BLaER1 treated with 17β-estradiol and CSF1 and Interleukin-3, amounts not matched to agents 10 nM and 100 nM (cell line): ENCODE data around the gene FKBP2.

ENCODE experiments used
- H3K27ac ChIP-seq, 11 experiments: shearing (Covaris generic); formaldehyde crosslinking; 2 replicates each; pipeline ENCODE4 v1.8.1; 2022
- H3K27me3 ChIP-seq, 11 experiments: shearing (Covaris generic); formaldehyde crosslinking; 2 replicates each; pipeline ENCODE4 v1.8.1; 2022
- H3K36me3 ChIP-seq, 11 experiments: shearing (Covaris generic); formaldehyde crosslinking; 2 replicates each; pipeline ENCODE4 v1.8.1; 2022
- H3K4me1 ChIP-seq, 10 experiments: shearing (Covaris generic); formaldehyde crosslinking; 2 replicates each; pipeline ENCODE4 v1.8.1; 2022
- H3K4me2 ChIP-seq, 11 experiments: shearing (Covaris generic); formaldehyde crosslinking; 2 replicates each; pipeline ENCODE4 v1.8.1; 2022
- H3K4me3 ChIP-seq, 10 experiments: shearing (Covaris generic); formaldehyde crosslinking; 2 replicates each; pipeline ENCODE4 v1.8.1; 2022
- H3K9ac ChIP-seq, 11 experiments: shearing (Covaris generic); formaldehyde crosslinking; 2 replicates each; pipeline ENCODE4 v1.8.1; 2022
- H3K9me3 ChIP-seq, 11 experiments: shearing (Covaris generic); formaldehyde crosslinking; replicated peaks in 1 of 11; 2 replicates each; pipeline ENCODE4 v1.8.1; 2022
- H4K20me1 ChIP-seq, 11 experiments: shearing (Covaris generic); formaldehyde crosslinking; 2 replicates each; pipeline ENCODE4 v1.8.1; 2022
- Cebpa-rat ChIP-seq, 11 experiments: shearing (Covaris generic); IDR thresholded peaks; 2 replicates each; pipeline ENCODE4 v1.8.1; 2022

FKBP2 gene

DNA sequence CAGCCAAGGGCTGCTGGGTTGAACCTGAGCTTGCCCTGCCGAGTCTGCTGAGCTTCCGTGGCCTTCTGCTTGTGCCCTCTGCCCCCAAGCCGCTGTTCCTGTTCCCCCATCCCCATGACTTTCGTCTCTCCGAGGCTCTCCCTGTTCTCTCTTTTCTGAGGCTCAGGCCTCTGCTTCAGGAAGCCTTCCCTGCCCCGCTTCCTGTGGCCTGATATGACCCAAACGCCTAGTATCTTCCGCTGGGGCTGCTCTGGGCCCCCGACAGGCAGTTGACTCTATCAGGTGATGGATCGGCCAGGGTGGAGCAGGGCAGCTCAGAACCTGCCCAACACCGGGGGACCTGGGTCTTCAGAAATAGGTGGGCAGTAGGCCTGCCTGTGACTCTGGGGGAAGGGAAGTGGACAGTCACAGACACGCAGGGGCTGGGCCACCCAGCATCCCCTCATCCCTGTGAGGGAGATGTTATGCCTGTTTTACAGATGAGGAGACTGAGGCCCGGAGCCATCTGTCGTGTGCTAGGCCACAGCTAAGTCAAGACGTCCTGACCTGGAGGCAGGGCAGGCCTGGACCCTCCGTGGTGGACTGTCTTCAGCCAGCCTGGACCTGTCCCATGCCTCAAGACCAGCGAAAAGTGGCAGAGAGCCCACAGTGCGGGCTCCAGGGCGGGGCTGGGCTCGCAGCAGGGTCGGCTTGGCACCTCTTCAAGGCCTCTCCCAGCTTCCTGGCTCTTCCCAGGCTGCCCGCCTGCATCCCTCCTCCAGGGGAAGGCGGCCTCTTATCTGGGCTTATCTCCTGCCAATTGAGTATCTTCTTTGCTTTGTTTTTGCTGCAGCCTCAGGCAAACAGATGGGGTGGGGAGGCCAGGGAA is 27.4 kb downstream of the FKBP2 start:
- Histone ChIP-seq H3K9me3 (no peaks in the 10 kb centered on the region), H3K9ac (peak overlapping the region; percentile 88 to 96 (median 92)), H3K4me3 (peak overlapping the region; percentile 68 to 82 (median 74)), H3K4me1 (peaks cover 66 to 81% (median 75%) of the 10 kb centered on the region in 10 experiments), H3K36me3 (peaks cover 9 to 46% (median 35%) of the 10 kb centered on the region in 11 experiments), H3K4me2 (peak overlapping the region; percentile 83 to 99 (median 96)), H4K20me1 (peaks cover 0 to 27% (median 0%) of the 10 kb centered on the region in 11 experiments; a peak in 4 of 22 replicates), H3K27me3 (no peaks in the 10 kb centered on the region), H3K27ac (peak overlapping the region; percentile 87 to 98 (median 96))
- no peak for TF ChIP-seq Cebpa-rat (IDR thresholded peaks at IDR 0.05)

DNA sequence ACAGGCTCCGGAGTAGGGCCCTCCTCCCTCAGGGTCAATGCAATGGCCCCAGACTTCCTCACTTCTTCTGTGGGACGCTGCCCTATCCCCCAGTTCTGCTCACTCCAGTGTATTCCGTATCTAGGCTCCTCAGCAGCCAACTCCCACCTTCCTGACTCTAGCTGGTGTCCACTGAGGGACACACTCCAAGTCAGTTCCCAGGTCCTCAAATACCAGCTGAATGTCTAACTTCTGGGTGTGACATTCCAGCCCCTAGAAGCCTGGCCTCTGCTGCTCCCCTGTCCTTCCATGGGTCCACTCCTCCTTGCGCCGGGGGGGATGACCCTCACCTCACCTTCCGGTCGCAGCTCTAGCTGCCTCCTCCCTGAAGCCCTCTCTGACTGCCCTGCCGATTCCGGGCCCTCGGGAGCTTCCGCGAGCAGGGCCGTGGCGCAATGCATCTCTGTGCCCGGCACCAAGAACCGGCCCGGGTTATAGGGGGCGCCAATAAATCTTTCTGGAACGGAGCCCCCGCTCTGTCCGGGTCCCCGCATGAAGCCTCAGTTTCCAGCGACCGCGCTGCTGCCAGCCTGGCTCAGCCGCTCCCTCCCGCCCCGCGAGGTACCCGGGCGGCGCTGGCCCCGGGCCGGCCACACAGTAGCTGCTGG is 28.1 kb downstream of the FKBP2 start:
- peak overlapping the region; percentile 68 to 82 (median 74) for H3K4me3 ChIP-seq
- peak overlapping the region; percentile 87 to 98 (median 96) for H3K27ac ChIP-seq
- TF ChIP-seq Cebpa-rat (IDR thresholded peaks at IDR 0.05), result peak in 1 of 11 experiments; percentile 9; a peak in 1 of 22 replicates
- peaks cover 62 to 74% (median 68%) of the 10 kb centered on the region in 10 experiments for H3K4me1 ChIP-seq
- peak overlapping the region; percentile 88 to 96 (median 92) for H3K9ac ChIP-seq
- H3K9me3 ChIP-seq, result no peaks in the 10 kb centered on the region
- H3K36me3 ChIP-seq, result peaks cover 1 to 45% (median 29%) of the 10 kb centered on the region in 11 experiments; a peak in 16 of 22 replicates
- peaks cover 0 to 20% (median 0%) of the 10 kb centered on the region in 11 experiments; a peak in 3 of 22 replicates for H4K20me1 ChIP-seq
- H3K27me3 ChIP-seq, result no peaks in the 10 kb centered on the region
- H3K4me2 ChIP-seq, result peak overlapping the region; percentile 83 to 99 (median 96)

DNA sequence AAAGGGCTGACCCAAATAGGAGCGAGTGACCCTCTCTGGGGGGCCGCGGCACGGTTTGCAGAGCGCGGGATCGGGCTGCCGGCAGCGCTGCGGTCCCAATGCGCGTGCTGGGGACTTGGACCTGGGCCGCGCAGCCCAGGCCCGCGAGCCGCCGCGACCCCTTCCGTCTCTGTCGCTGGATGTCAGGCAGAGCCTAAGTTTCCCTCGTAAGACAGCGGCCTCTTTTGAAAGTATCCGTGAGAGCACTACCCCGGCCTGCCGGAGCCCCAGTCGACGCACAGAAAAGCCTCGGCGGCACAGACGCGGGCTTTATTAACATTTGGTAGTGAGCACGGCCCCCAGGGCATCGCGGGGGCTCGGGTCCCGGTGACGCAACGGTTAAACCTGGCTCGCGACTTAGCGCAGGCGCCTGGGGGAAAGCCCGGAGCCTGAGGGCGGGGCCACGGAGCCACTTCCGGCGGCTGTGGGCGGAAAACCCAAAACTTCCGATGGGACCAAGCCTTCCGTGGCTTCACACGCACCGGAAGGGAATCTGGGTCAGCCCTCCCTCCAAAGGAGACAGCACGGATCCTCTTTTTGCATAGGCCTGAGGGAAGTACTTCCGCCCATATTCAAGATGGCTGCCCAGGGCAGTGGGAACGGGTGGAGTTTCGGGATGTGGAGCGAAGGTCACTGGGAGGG is 28.8 kb downstream of the FKBP2 start:
- peak in 9 of 11 experiments; percentile 28 to 92 (median 73); a peak in 15 of 22 replicates for TF ChIP-seq Cebpa-rat (IDR thresholded peaks at IDR 0.05)
- Histone ChIP-seq H4K20me1 (peaks cover 0 to 14% (median 0%) of the 10 kb centered on the region in 11 experiments; a peak in 2 of 22 replicates), H3K4me2 (peak overlapping the region; percentile 87 to 99 (median 96)), H3K4me1 (peaks cover 55 to 67% (median 61%) of the 10 kb centered on the region in 10 experiments), H3K9me3 (no peaks in the 10 kb centered on the region), H3K27me3 (no peaks in the 10 kb centered on the region), H3K36me3 (peaks cover 0 to 42% (median 23%) of the 10 kb centered on the region in 11 experiments; a peak in 13 of 22 replicates), H3K4me3 (peak overlapping the region; percentile 68 to 82 (median 74)), H3K9ac (peak overlapping the region; percentile 88 to 96 (median 92)), H3K27ac (peak overlapping the region; percentile 87 to 98 (median 96))

DNA sequence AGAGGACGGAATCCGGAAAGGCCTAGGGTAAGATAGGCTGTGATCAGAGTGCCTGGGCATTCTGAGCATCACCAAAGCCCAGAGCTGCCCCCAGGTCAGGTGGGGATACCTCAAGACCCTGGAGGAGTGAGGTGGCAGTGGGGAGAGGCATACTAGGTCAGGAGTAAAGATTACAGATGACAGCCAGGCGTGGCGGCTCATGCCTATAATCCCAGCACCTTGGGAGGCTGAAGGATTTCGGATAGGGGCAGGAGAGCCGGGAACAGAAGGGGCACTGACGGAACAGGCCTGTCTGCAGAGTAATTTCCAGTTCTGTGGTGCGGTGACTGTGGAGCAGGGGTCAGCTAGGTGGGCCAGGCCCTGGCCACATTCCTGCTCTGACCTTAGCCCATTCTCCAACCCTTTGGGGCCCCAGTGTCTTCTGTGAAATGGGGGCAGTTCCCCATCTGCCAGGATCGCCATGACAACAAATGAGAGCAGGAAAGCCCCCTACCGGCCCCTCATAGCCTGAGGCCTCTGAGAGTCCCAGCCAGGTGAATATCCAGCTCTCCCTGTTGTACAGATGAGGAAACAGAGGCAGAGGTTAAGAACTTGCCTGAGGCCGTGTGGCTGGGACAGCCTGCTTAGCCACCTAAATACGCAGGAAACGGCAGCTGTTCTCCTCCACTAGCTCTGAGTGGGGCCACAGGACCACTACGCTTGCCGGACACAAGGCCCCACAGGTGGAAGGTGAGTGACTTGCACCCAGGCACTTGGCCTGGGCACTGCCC is 34.3 kb downstream of the FKBP2 start:
- no peak overlapping the region for H3K4me3 ChIP-seq
- no peak overlapping the region for H3K27ac ChIP-seq
- H3K4me1 ChIP-seq, result peaks cover 22 to 44% (median 26%) of the 10 kb centered on the region in 10 experiments
- no peaks in the 10 kb centered on the region for H3K9me3 ChIP-seq
- peaks cover 17 to 62% (median 39%) of the 10 kb centered on the region in 11 experiments; a peak in 21 of 22 replicates for H3K36me3 ChIP-seq
- 0 out of 22 replicates have a peak overlapping the region, but pooled peaks of 1 of the 11 experiments have one; percentile 18 for H3K9ac ChIP-seq
- no peak overlapping the region for H3K4me2 ChIP-seq
- H4K20me1 ChIP-seq, result peaks cover 0 to 8% (median 0%) of the 10 kb centered on the region in 11 experiments; a peak in 2 of 22 replicates
- no peak for TF ChIP-seq Cebpa-rat (IDR thresholded peaks at IDR 0.05)
- no peaks in the 10 kb centered on the region for H3K27me3 ChIP-seq

DNA sequence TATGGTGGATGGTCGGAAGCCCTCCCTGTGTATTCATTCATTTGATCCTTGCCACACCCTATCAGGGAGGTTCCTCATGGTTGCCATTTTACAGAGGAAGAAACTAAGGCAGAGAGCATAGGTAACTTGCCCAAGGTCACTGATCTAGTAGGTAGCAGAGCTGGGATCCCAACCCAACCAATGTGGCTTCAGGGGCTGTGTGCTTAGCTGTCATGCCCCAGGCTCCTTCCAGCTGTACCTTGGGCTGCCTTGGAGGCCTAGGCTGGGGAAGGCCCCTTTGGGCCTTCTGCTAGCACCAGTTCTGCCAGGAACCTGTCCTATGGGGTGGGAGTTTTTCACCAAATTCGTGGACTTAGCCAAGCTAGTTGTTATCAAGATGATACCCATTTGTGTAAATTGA is 34.9 kb downstream of the FKBP2 start:
- Histone ChIP-seq H3K27me3 (no peaks in the 10 kb centered on the region), H3K4me3 (no peak overlapping the region), H3K27ac (no peak overlapping the region), H3K4me2 (0 out of 22 replicates have a peak overlapping the region, but pooled peaks of 1 of the 11 experiments have one; percentile 63), H4K20me1 (peaks cover 0 to 8% (median 0%) of the 10 kb centered on the region in 11 experiments; a peak in 2 of 22 replicates), H3K9me3 (no peaks in the 10 kb centered on the region), H3K36me3 (peaks cover 17 to 63% (median 39%) of the 10 kb centered on the region in 11 experiments; a peak in 21 of 22 replicates), H3K9ac (0 out of 22 replicates have a peak overlapping the region, but pooled peaks of 1 of the 11 experiments have one; percentile 18), H3K4me1 (peaks cover 22 to 44% (median 26%) of the 10 kb centered on the region in 10 experiments)
- TF ChIP-seq Cebpa-rat (IDR thresholded peaks at IDR 0.05), result no peak

DNA sequence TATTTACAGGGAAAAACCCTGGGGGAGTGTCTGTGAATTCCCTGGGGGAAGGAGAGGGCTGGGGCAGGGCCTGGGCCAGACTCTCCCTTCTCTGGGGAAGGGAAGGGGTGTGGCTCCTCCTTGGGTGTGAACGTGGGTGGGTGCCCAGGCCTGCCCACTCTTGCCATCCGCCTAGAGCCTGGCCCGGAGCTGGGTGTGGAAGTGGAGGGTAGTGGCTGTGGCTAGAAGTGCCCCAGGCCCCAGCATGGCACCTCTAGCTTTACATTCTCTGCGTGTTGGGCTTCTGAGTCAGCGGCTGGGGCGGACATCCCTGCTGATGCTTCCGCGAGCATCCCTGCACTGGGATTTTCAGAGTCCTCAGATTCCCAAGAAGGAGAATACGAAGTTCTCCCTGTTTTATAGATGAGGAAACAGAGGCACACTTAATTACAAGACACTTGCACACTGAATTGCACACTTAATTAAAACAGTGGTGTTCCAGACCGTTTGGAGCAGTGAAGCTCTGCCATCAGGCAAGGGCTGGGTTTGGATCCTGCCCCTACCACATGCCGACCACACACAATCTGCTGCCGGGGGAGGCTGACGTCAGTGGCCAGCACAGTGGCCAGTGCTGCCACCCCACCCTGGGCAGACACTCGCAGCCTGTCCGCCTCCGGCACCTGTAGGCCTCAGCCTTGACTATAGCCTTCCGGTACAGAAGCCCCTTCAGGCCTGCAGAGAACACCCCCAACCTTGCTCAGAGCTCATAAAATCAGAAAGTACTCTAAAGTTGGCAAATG is 35.9 kb downstream of the FKBP2 start:
- H3K4me2 ChIP-seq, result peak overlapping the region; percentile 37 to 73 (median 66); a peak in 20 of 22 replicates

DNA sequence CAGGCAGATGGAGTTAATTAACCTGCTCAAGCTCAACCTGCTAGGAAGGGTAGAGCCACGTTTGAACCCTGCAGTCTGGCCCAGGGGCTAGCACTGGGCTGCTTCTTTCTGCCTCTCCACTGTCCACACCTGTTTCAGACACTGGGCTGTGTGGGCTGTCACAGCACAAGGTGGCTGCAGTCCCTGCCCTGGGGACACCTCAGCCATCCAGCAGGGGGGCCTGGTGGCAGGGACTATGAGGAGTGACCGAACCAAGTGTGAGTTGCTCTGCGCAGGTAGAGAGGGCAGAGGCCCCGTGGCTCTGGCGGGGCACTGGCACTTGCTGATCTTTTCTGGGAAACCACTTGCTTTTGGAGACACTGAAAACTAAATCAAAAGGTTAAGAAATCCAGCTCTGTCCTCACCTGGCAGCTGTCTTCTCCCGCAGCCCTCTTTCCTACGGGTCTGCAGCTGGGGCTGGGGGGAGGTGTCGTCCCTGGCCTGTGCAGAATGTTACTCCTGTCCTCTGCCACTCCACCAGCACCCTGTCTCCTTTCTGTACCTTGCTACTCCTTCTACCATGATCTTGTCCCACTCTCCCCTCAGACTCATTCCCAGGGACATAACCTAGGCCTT is 37.8 kb downstream of the FKBP2 start:
- Histone ChIP-seq H3K4me3 (no peak overlapping the region), H3K4me1 (peaks cover 14 to 31% (median 19%) of the 10 kb centered on the region in 10 experiments), H3K27me3 (no peaks in the 10 kb centered on the region), H3K27ac (no peak overlapping the region), H3K9me3 (no peaks in the 10 kb centered on the region), H3K36me3 (peaks cover 17 to 71% (median 49%) of the 10 kb centered on the region in 11 experiments; a peak in 21 of 22 replicates), H4K20me1 (peaks cover 0 to 8% (median 0%) of the 10 kb centered on the region in 11 experiments; a peak in 2 of 22 replicates), H3K4me2 (no peak overlapping the region), H3K9ac (peak overlapping the region in 3 of 11 experiments; percentile 19 to 44 (median 24); a peak in 3 of 22 replicates)
- no peak for TF ChIP-seq Cebpa-rat (IDR thresholded peaks at IDR 0.05)

More for the DNA sequence above, 35.9 kb downstream of the FKBP2 start:
- H3K27me3 ChIP-seq, result no peaks in the 10 kb centered on the region
- H4K20me1 ChIP-seq, result peaks cover 0 to 8% (median 0%) of the 10 kb centered on the region in 11 experiments; a peak in 2 of 22 replicates
- H3K4me1 ChIP-seq, result peaks cover 18 to 40% (median 22%) of the 10 kb centered on the region in 10 experiments
- peak overlapping the region; percentile 6 to 62 (median 53); a peak in 19 of 22 replicates for H3K9ac ChIP-seq
- peak overlapping the region in 5 of 11 experiments; percentile 6 to 47 (median 28); a peak in 5 of 22 replicates for H3K27ac ChIP-seq
- no peaks in the 10 kb centered on the region for H3K9me3 ChIP-seq
- H3K36me3 ChIP-seq, result peaks cover 17 to 73% (median 40%) of the 10 kb centered on the region in 11 experiments; a peak in 21 of 22 replicates
- H3K4me3 ChIP-seq, result no peak overlapping the region
- TF ChIP-seq Cebpa-rat (IDR thresholded peaks at IDR 0.05), result no peak
